Measurements from ENCODE around the gene HRH1. TPM values are rescaled to one million over a fixed set of nuclear protein-coding genes. Genes with fewer than 3 reads are reported as not detected.

Gene HRH1
- total RNA-seq, 1 experiment from 2014 or later = 7.0 TPM

DNA sequence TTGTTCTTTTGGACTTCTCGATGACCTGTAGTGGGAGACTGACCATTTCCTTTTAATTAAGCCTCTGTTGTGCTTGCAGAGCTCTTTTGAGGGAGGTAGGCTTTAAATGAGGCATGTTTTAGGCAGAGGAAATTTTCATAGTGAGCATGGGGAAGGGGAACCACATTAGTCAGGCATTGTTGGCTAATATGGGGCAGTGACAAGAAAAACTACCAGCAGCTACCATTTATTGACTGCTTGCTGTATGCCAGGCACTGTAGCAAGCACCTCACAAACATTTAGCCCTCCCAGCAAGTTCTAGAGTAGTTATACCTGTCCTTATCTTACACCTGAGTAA is 128.8 kb downstream of the HRH1 start (continued):
- TF ChIP-seq, protein P1, sequence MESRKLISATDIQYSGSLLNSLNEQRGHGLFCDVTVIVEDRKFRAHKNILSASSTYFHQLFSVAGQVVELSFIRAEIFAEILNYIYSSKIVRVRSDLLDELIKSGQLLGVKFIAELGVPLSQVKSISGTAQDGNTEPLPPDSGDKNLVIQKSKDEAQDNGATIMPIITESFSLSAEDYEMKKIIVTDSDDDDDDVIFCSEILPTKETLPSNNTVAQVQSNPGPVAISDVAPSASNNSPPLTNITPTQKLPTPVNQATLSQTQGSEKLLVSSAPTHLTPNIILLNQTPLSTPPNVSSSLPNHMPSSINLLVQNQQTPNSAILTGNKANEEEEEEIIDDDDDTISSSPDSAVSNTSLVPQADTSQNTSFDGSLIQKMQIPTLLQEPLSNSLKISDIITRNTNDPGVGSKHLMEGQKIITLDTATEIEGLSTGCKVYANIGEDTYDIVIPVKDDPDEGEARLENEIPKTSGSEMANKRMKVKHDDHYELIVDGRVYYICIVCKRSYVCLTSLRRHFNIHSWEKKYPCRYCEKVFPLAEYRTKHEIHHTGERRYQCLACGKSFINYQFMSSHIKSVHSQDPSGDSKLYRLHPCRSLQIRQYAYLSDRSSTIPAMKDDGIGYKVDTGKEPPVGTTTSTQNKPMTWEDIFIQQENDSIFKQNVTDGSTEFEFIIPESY (IDR thresholded peaks at IDR 0.05; ENCODE audit: extremely low read depth, insufficient replicate concordance, low read length) = no peak
- no peak for TF ChIP-seq POLR2AphosphoS5 (IDR thresholded peaks at IDR 0.05; ENCODE audit: low read depth, low read length)
- no peak for TF ChIP-seq REST (IDR thresholded peaks at IDR 0.05; ENCODE audit: low read depth)
- no peak for TF ChIP-seq CTCF (IDR thresholded peaks at IDR 0.05 in 2 of 3, conservative IDR thresholded peaks at IDR 0.05 in 1 of 3; ENCODE audit: borderline replicate concordance in 1 of 3, insufficient read depth in 1 of 3, low read depth in 2 of 3, low read length in 2 of 3)

GRCh38 chr3:11284011-11284410 is 129.7 kb downstream of the HRH1 start:
- Histone ChIP-seq H3K9me2 (ENCODE audit: insufficient read depth) (no peaks in the 10 kb centered on the region), H3K4me1 (ENCODE audit: control insufficient read depth in 1 of 2, insufficient read depth in 2 of 2, low read length in 2 of 2) (peaks cover 12 to 22% of the 10 kb centered on the region in 2 experiments), H3K27ac (ENCODE audit: low read depth, low read length) (no peak overlapping the region), H3K4me2 (ENCODE audit: low read length) (no peak overlapping the region), H2AFZ (ENCODE audit: low read depth, low read length, poor library complexity, severe bottlenecking) (no peak overlapping the region), H4K20me1 (ENCODE audit: insufficient read depth) (no peaks in the 10 kb centered on the region), H3K9me3 (ENCODE audit: control insufficient read depth in 1 of 2, insufficient read depth in 1 of 2, low read depth in 1 of 2, low read length in 2 of 2) (no peaks in the 10 kb centered on the region), H3K9ac (ENCODE audit: low read length) (no peak overlapping the region), H3K36me3 (ENCODE audit: control insufficient read depth in 1 of 2, insufficient read depth in 2 of 2, low read length in 2 of 2) (peaks cover 2 to 4% of the 10 kb centered on the region in 2 experiments; a peak in 1 of 4 replicates), H3K79me2 (ENCODE audit: insufficient read depth, low read length) (peaks cover 34% of the 10 kb centered on the region), H3K27me3 (ENCODE audit: insufficient read depth, low read length) (no peaks in the 10 kb centered on the region), H3K4me3 (replicated peaks in 1 of 2; ENCODE audit: low read depth in 1 of 2, low read length in 2 of 2) (no peak overlapping the region)
- TF ChIP-seq CTCF (IDR thresholded peaks at IDR 0.05 in 2 of 3, conservative IDR thresholded peaks at IDR 0.05 in 1 of 3; ENCODE audit: borderline replicate concordance in 1 of 3, insufficient read depth in 1 of 3, low read depth in 2 of 3, low read length in 2 of 3) = no peak
- TF ChIP-seq, protein P2, sequence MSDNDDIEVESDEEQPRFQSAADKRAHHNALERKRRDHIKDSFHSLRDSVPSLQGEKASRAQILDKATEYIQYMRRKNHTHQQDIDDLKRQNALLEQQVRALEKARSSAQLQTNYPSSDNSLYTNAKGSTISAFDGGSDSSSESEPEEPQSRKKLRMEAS (IDR thresholded peaks at IDR 0.05) = no peak
- DNase-seq (ENCODE audit: low read depth, low spot score) (no peak), ATAC-seq (no peak)
- ChIA-PET CTCF (no interaction called here), POLR2A (no interaction called here), RAD21 (ENCODE audit: low non-redundant PET in 1 of 2, low total read pairs in 2 of 2, uncharacterized antibody in 2 of 2, unreplicated experiment in 2 of 2) (no interaction called here)
- intact Hi-C loops (cut with micrococcal nuclease) = no loop called here
- BruUV-seq (replicated peaks) = no TSS peak

Measured in HCT116 (cell line).